HCT116 (cell line): ENCODE data around the gene ASCL1.

Source experiments
- CBX3 ChIP-seq: IDR thresholded peaks from 2 replicates; pipeline ENCODE4 v1.6.1; 2012; ENCODE audit warnings: low read depth
- EGR1 ChIP-seq: IDR thresholded peaks from 2 replicates; pipeline ENCODE4 v1.6.1; 2012; ENCODE audit warnings: low read depth
- EZH2 ChIP-seq: fragments of 200-600 bp; sonication (generic); IDR thresholded peaks from 2 replicates; pipeline ENCODE4 v1.6.1; 2017; ENCODE audit warnings: antibody characterized with exemption, mixed run types
- FOSL1 ChIP-seq: IDR thresholded peaks from 2 replicates; pipeline ENCODE4 v1.6.1; 2012; ENCODE audit warnings: low read depth
- POLR2A ChIP-seq: IDR thresholded peaks from 2 replicates; pipeline ENCODE4 v1.7.0; 2011; ENCODE audit warnings: borderline replicate concordance; ENCODE audit not compliant: insufficient read depth, insufficient read length; ENCODE audit errors: extremely low read depth
- POLR2AphosphoS5 ChIP-seq: IDR thresholded peaks from 2 replicates; pipeline ENCODE4 v1.6.1; 2011; ENCODE audit warnings: mild to moderate bottlenecking, low read depth, low read length, moderate library complexity
- SIN3A ChIP-seq: IDR thresholded peaks from 2 replicates; pipeline ENCODE4 v1.6.1; 2012; ENCODE audit warnings: low read depth
- SRF ChIP-seq: IDR thresholded peaks from 2 replicates; pipeline ENCODE4 v1.6.1; 2012; ENCODE audit warnings: low read depth
- TCF7L2 ChIP-seq: IDR thresholded peaks from 2 replicates; pipeline ENCODE4 v1.7.0; 2011; ENCODE audit warnings: borderline replicate concordance, inconsistent platforms; ENCODE audit not compliant: insufficient read depth, insufficient read length; ENCODE audit errors: extremely low read depth
- YY1 ChIP-seq: IDR thresholded peaks from 2 replicates; pipeline ENCODE4 v1.6.1; 2011; ENCODE audit warnings: low read length, low read depth, moderate library complexity, mild to moderate bottlenecking; ENCODE audit not compliant: insufficient replicate concordance; ENCODE audit errors: extremely low read depth
- ZNF274 ChIP-seq: fragments of 200-500 bp; sonication (Bioruptor generic); IDR thresholded peaks from 2 replicates; pipeline ENCODE4 v1.6.1; 2014; ENCODE audit warnings: mild to moderate bottlenecking, low read depth, low read length, inconsistent platforms
- TF ChIP-seq, protein P1 (sequence below), 3 experiments: fragments of 200-600 bp in 1 of 3; sonication (generic) in 1 of 3; IDR thresholded peaks in 2 of 3; conservative IDR thresholded peaks in 1 of 3; 2 replicates each; pipeline ENCODE4 v1.5.1; 2012 to 2017; ENCODE audit warnings: low read depth in 2 of 3, low read length in 2 of 3, antibody characterized with exemption in 1 of 3, borderline replicate concordance in 1 of 3, control low read depth in 1 of 3, mild to moderate bottlenecking in 1 of 3, mixed read lengths in 1 of 3, mixed run types in 1 of 3, moderate library complexity in 1 of 3; ENCODE audit not compliant: insufficient read depth in 1 of 3
- TF ChIP-seq, protein P2 (sequence below): IDR thresholded peaks from 2 replicates; pipeline ENCODE4 v1.6.1; 2012; ENCODE audit warnings: low read depth
- TF ChIP-seq, protein P3 (sequence below): IDR thresholded peaks from 2 replicates; pipeline ENCODE4 v1.6.1; 2012

DNA sequence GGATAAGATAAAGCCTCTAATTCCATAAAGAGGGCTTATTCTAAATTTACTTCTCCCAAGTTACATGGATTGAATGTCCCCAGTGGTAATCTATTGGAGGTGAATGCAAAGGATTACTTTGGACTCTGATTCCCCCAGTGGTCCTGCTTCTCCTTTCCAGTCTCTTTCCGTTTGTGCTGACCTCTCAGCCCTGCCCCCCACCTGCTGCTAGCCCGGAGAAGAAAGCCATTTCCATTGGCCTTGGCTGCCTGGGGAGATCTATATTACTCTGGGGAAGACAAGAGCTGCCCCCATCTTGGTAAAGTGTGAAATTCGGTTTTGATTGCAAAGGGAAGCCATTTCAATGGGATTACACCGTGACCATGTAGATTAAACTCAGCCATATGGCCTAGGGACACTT is 13.3 kb downstream of the ASCL1 start:
- TF ChIP-seq, protein P1, sequence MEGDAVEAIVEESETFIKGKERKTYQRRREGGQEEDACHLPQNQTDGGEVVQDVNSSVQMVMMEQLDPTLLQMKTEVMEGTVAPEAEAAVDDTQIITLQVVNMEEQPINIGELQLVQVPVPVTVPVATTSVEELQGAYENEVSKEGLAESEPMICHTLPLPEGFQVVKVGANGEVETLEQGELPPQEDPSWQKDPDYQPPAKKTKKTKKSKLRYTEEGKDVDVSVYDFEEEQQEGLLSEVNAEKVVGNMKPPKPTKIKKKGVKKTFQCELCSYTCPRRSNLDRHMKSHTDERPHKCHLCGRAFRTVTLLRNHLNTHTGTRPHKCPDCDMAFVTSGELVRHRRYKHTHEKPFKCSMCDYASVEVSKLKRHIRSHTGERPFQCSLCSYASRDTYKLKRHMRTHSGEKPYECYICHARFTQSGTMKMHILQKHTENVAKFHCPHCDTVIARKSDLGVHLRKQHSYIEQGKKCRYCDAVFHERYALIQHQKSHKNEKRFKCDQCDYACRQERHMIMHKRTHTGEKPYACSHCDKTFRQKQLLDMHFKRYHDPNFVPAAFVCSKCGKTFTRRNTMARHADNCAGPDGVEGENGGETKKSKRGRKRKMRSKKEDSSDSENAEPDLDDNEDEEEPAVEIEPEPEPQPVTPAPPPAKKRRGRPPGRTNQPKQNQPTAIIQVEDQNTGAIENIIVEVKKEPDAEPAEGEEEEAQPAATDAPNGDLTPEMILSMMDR (IDR thresholded peaks at IDR 0.05 in 2 of 3, conservative IDR thresholded peaks at IDR 0.05 in 1 of 3; ENCODE audit: borderline replicate concordance in 1 of 3, insufficient read depth in 1 of 3, low read depth in 2 of 3, low read length in 2 of 3): no peak
- TF ChIP-seq YY1: no peak
- TF ChIP-seq, protein P2, sequence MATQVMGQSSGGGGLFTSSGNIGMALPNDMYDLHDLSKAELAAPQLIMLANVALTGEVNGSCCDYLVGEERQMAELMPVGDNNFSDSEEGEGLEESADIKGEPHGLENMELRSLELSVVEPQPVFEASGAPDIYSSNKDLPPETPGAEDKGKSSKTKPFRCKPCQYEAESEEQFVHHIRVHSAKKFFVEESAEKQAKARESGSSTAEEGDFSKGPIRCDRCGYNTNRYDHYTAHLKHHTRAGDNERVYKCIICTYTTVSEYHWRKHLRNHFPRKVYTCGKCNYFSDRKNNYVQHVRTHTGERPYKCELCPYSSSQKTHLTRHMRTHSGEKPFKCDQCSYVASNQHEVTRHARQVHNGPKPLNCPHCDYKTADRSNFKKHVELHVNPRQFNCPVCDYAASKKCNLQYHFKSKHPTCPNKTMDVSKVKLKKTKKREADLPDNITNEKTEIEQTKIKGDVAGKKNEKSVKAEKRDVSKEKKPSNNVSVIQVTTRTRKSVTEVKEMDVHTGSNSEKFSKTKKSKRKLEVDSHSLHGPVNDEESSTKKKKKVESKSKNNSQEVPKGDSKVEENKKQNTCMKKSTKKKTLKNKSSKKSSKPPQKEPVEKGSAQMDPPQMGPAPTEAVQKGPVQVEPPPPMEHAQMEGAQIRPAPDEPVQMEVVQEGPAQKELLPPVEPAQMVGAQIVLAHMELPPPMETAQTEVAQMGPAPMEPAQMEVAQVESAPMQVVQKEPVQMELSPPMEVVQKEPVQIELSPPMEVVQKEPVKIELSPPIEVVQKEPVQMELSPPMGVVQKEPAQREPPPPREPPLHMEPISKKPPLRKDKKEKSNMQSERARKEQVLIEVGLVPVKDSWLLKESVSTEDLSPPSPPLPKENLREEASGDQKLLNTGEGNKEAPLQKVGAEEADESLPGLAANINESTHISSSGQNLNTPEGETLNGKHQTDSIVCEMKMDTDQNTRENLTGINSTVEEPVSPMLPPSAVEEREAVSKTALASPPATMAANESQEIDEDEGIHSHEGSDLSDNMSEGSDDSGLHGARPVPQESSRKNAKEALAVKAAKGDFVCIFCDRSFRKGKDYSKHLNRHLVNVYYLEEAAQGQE: no peak
- TF ChIP-seq ZNF274: no peak
- no peak for TF ChIP-seq CBX3
- TF ChIP-seq POLR2A: no peak
- no peak for TF ChIP-seq POLR2AphosphoS5
- no peak for TF ChIP-seq EZH2
- TF ChIP-seq FOSL1: no peak
- TF ChIP-seq TCF7L2: no peak
- TF ChIP-seq SIN3A: no peak
- no peak for TF ChIP-seq SRF
- TF ChIP-seq EGR1: no peak
- TF ChIP-seq, protein P3, sequence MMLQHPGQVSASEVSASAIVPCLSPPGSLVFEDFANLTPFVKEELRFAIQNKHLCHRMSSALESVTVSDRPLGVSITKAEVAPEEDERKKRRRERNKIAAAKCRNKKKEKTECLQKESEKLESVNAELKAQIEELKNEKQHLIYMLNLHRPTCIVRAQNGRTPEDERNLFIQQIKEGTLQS: no peak
